8988T (cell line): Measurements from ENCODE around the gene AGMAT.

Experiments used
- DNase-seq: peaks from one replicate; pipeline ENCODE4 v3.0.0; 2011

Gene AGMAT, protein sequence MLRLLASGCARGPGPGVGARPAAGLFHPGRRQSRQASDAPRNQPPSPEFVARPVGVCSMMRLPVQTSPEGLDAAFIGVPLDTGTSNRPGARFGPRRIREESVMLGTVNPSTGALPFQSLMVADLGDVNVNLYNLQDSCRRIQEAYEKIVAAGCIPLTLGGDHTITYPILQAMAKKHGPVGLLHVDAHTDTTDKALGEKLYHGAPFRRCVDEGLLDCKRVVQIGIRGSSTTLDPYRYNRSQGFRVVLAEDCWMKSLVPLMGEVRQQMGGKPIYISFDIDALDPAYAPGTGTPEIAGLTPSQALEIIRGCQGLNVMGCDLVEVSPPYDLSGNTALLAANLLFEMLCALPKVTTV

DNA sequence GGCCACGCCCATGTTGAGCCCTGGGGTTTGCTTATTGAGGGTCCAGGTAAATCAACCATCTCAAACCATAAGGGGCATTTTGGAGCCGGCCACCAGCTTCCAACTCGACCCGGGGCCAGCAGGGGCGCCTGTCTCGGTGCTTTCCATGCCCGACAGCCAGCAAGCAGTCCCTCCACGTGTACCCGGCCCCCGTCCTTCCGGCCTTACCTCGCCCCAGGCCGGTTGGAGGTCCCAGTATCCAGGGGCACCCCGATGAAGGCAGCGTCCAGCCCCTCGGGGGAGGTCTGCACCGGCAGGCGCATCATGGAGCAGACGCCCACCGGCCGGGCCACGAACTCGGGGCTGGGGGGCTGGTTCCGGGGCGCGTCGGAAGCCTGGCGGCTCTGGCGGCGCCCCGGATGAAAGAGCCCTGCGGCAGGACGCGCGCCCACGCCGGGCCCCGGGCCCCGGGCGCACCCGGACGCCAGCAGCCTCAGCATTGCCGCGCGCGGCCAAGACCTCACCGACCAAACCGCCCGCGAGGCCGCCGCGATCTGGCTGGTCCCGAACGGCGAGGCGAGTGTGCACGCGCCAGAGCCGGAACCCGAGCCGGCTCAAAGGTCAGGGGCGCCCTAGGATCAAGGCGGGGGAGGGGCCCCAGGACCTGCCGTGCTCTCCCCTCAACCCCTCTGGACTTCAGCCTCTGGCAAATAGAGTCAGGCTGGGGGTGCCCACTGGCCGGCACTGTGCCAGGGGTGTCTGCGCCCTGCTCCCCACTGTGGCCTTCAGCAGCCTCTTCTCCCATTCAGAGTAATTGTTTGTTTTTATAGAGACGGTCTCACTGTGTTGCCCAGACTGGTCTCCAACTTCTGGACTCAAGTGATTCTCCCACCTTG lies at the start of gene AGMAT:
Gene AGMAT (minus strand): TSS at position 563 of the 875 bp plus-strand sequence. CDS start 84 bp downstream, at position 479.
- no peak for DNase-seq

DNA sequence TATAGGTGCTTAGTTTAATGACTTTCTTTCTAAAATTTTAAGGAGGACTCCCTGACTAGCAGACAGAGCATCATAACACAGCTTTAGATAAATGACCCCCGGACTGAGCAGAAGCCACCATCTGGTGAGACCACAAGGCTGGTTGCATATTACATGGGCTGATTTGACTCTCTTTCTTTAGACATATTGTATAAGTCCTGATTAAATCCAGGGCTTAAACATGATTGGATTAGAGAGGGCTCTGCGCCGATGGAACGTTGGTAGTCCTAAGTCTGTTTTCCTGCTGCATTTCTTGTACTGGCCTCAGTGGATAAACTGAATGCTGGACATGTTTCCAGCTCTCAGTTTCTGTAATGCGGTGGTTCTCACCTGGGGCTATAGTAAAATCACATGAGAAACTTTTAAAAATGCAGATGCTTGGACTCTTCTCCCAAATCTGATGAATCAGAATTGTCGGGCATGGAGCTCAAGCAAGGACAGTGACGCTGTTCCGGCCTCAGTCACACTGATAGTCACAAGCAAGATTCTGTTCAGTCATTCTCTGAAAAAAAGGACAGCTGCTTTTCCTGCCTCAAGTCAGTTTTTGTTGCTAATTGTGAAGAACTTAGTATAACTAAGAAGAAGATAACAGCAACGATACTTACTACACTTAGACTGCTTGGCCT lies 49.0 kb upstream of the AGMAT start:
- DNase-seq = no peak

DNA sequence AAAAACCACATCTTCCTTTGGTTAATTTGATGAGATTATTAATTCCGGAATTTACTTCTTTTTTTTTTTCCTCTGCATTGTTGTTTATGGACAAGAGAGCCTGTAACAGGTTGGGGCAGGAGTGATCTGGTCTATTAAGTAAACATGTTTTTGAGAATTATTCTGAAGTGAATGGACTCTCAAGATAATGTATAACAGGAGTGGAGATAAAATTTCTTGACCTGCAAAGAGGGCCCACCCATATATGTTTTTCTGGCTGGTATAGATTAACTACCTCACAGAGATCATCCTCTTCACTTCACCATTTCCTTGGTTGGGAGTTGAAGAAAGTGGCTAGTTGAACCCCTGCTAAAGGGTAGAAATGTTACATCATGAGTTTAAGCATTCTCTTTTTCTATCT lies 43.2 kb upstream of the AGMAT start:
- DNase-seq = no peak

DNA sequence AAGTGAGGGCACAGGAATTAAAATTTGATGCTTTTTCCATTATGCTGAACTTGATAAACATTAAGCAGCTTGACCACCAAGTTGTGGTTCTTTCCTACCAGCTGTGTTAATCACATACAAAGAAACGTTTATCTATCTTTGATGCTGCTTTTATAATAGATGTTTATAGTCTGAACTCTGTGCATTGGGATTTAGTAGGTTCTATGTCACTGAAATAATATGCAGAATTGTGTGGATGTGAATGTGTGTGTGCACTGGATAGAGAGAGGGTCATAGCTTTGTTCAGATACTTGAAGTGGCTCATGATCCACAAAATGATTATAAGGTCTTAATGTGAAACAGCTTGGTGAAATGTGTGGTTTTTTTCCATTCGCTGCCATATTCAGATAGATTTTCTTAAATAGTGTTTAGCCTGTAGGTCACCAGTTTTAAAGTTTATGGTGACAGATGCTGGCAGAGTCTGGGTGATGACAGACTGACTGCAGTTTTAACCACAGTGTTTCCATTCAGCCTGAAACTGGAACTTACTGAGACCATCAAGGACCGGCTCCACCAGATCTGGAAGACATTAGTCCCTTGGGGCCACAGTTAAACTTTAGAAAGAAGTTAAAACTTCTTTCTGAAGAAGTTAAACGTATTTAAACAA lies 42.6 kb upstream of the AGMAT start:
- no peak for DNase-seq

DNA sequence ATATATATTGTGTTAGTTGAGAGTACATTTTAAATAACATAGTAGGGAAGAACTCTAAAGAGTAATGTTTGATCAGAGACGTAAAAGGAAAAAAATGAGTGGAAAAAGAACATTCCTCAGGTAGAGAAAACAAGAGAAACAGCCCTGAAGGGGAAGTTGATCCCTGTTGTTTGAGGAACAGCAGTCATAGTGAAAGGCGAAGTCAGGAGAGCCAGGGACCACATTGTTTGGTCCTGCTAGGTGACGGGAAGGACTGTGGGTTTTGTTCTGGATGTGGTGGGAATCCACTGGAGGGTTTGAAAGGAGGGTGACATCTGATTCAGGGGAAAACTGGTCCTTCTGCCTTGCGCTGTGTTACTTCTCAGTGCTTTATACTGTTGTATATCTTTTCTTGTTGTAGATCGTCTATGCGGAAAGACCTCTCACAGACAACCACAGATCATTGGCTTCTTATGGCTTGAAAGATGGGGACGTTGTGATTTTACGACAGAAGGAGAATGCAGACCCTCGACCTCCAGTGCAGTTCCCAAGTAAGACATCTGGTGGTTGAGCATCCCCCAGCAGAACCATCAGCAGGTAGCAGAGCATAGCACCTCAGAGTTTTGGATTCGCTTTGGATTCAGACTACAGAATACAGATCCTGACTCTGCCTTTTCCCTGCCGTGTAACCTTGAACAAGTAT lies 41.6 kb upstream of the AGMAT start:
- no peak for DNase-seq

DNA sequence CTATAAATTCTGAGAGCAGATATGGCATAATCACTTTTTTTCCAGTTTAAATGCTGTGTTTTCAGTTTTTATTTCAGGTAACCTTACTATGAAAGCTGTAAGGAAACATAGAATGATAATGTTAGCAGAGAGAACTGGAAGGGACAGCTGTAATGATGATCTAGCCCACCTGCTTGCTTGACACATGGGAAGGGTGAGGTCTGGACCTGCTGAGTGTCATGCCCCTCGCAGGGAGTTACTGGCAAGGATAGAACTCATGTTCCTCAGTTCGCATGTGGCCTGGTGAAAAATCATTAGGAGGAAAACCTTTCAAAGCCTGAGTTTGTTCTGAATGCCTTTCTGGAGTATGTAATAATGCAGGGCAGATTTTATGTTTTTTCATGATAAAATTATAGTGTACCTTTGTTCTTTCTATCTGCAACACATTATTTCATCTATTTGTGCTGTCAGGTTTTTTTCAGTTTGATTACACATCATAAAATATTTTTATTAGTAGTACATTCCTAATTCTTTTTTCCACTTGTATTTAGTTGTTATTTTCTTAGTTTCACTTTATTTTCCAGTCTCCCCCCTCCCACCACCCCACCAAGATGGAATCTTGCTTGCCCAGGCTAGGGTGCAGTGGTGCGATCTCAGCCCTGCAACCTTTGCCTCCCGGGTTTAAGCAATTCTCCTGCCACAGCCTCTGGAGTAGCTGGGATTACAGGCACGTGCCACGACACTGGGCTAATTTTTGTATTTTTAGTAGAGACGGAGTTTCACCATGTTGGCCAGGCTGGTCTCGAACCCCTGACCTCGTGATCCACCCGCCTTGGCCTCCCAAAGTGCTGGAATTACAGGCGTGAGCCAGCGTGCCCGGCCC lies 40.4 kb upstream of the AGMAT start:
- no peak for DNase-seq

DNA sequence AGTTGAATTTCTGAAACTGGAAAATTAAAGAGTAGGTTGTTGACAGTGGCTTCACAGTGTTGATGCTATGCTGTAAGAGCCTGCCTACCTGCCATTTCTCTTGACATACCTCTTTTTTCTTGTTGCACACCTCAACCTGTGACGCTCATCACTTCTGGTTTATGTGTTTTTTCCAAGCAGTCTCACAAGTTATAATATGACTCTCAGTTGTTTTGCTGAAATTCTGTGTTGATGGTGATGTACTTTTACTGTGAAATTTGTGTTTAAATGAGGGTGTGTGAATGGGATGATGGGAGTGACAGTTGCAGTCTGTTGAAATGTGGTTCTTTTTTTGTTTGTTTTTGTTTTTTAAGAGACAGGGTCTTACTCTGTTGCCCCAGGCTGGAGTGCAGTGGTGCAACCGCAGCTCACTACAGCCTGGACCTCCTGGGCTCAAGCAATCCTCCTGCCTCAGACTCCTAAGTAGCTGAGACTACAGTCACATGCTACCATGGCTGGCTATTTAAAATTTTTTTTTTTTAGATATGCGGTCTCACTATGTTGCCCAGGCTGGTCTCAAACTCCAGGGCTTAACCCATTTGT lies 39.4 kb upstream of the AGMAT start:
- DNase-seq = no peak

DNA sequence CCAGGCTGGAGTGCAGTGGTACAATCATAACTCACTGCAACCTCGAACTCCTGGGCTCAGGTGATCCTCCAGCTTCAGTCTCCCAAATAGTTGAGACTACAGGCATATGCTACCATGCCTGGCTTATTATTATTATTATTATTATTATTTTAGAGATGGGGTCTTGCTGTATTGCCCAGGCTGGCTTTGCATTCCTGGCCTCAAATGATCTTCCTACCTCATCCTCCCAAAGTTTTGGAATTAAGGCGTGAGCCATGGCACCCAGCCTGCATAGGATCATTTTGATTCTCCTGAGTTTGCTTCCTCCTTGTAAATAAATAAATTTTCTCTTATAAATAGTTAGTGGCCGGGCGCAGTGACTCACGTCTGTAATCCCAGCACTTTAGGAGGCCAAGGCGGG lies 38.6 kb upstream of the AGMAT start:
- DNase-seq = no peak

DNA sequence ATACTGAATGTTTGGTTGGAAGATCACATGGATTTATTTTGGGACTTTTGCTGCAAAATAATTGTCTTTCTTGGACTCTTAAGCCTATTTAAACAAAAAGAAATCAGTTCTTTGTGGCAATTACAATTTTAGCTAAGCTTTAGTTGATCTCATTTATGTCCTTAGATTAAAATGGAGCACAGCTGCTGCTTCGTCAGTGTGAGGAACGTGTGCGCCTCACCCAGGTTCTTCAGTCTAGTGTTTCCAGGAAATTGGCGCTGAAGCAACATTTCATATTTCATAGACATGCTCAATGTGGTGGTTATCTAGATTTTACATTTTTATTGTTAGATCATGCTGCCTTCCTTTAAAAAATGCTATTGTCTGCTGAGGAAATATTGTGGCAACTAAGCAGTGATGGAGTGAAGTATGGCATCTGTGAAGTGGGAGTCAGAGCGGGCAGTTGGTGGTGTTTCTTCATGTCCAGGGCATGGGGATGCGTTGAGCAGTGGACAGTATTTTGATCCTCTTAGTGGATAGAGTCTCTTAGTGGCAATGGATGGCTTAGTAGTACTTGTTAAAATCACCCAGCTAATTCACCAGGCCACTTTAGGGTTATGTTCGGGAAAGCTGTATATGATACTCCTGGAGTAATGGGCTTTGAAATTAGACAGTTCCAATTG lies 38.0 kb upstream of the AGMAT start:
- DNase-seq = no peak

DNA sequence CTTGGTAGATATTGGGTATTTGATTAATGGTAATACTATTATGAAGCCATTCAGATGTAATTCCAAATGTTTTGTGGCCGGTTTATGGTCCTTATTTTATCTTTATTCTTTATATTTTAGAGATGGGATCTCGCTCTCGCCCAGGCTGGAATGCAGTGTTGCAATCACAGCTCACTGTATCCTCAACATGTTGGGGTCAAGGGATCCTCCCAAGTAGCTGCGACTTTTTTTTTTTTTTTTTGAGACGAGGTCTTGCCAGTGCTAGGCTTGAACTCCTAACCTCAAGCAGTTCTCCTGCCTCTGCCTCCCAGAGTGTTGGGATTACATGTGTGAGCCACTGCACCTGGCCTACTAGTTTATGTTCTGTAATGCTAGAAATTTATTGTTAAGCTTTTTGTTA lies 37.1 kb upstream of the AGMAT start:
- no peak for DNase-seq

DNA sequence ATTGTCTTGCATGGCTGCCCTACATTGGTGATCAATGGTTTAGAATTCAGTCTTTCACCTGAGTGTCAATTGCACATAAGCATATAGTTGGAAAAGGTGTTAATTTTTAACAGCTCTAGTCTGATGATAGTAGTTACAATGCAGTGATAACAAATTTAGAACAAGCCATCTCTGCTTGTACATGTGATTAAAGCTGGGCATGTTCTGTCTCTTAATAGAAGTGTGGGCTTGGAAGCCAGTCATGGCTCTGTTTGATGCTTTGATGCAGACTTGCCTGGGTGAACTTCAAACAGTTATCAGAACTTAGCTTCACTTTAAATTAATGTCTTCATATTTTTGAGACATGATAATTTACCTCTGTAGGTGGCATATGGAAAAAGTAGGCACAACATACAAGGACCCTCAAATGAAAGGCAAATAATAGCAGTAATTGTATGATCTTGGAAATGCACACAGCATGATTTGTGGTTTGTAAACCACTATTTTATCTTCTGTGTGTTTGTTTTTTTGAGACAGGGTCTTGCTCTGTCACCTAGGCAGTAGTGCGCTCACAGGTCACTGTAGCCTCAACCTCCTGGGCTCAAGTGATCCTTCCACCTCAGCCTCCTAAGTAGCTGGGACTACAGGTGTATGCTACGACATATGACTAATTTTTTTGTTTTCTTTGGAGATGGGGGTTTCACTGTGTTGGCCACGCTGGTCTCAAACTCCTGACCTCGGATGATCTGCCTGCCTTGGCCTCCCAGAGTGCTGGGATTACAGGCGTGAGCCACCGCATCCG lies 36.2 kb upstream of the AGMAT start:
- DNase-seq = no peak

DNA sequence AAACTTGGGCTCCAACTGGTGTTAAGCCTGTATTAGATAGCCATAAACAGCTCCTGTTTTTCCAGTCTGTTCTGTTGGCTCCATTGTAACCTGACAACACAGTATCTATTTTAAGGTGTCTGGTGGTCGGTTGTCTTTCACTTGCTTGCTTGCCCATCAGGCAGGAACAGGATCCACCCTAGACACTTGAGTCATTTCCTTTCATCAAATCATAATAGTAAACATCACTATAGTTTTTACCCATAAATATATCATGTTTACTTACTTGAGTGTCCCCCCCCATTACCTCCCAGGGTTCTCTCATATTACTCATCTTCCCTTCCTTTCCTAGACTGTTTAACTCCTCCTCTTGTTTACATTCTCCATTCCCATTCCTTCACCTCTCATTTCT lies 35.3 kb upstream of the AGMAT start:
- DNase-seq = no peak

DNA sequence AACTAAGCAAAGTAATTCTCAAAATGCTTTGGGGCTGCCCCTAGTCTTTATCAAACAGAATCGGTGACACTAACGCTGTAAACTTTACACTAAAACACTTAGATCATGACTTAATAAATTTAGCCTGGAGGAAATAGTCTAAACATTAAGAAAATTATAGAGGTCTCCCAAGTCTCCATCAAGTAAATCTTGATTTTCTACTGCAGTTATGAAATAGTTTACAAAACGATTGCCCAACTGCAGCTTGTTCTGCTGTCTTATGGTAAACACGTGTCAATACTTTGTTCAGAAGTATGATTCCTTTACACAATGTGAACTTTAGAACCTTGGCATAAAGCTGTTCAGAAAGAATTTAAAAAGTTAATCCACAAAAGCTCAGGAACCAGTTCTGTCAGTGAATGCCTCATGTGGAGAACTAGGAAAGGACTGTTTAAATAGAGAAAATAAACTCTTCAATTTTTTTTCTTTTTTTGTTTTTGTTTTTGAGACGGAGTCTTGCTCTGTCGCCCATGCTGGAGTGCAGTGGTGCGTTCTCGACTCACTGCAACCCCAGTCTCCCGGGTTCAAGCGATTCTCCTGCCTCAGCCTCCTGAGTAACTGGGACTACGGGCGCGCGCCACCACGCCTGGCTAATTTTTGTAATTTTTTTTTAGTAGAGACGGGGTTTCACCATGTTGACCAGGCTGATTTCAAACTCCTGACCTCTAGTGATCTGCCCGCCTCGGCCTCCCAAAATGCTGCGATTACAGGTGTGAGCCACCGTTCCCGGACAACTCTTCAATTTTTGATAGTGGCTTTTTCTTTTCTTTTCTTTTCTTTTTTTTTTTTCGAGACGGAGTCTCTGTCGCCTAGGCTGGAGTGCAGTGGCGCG lies 34.0 kb upstream of the AGMAT start:
- no peak for DNase-seq

DNA sequence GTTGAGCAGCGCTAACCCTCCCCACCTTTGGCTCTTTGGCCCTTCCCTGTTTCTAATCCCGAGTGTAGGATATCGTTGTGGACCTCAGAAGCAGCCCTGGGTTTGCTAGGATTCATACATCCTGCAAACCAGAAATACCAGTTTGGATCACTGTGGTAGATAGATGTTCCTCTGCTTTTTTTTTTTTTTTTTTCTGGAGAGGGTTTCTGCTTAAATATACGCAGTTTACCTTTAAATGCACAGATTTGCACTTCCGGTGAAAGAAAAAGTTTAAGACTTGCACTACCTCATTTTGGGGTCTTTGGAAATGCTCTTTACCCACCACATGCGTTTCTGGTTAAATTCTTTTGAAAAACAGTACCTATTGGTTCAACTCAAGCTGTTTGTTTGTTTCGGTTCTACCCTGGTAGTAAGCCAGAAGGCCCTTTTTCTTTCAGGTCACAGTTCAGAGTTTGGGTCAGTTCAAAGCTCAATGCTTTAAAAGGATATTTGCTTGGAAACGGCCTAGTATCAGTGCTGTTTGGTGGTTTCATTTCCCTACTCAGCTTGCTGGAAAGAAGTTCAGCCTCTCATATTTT lies 33.3 kb upstream of the AGMAT start:
- DNase-seq = no peak

DNA sequence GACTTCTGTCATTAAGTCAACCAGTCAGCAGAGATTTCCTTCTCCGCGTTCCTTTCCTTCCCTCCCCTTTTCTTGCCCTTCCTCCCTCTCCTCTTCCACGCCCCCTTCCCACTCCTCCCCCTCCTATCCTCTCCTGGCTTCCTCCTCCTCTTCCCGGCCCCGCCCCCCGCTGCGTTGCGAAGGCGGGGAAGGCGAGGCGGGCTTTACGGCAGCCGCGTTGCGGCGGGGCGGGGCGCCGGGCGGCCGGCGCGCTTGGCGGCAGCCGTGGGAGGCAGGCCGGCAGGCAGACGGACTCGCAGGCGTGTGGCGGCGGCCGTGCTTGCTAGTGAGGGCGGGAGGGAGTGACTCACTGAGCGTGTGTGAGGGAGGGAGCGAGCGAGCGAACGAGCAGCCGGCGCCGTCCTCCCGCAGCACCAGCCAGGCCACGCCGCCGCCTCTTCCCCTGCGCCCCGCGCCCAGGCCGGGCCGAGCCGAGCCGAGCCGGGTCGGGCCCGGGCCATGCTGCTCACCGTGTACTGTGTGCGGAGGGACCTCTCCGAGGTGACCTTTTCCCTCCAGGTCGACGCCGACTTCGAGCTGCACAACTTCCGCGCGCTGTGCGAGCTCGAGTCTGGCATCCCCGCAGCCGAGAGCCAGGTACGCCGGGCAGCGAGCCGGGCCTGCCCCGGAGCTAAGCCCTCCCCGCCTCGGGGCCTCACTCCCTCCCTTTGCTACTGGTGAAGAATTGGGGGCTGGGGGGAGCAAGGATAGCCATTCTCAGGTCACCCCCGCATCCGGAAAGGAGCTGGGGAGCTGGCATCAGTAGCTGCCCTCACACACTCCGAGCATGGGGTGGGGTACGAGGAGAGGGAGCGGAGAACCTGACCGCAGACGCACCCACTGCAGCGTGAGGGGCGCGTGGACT lies 32.6 kb upstream of the AGMAT start, which contains the start of gene DDI2:
Gene DDI2 (plus strand): TSS at position 286 of the 904 bp plus-strand sequence. CDS start 213 bp downstream, at position 499.
- DNase-seq = peak; percentile 65

DNA sequence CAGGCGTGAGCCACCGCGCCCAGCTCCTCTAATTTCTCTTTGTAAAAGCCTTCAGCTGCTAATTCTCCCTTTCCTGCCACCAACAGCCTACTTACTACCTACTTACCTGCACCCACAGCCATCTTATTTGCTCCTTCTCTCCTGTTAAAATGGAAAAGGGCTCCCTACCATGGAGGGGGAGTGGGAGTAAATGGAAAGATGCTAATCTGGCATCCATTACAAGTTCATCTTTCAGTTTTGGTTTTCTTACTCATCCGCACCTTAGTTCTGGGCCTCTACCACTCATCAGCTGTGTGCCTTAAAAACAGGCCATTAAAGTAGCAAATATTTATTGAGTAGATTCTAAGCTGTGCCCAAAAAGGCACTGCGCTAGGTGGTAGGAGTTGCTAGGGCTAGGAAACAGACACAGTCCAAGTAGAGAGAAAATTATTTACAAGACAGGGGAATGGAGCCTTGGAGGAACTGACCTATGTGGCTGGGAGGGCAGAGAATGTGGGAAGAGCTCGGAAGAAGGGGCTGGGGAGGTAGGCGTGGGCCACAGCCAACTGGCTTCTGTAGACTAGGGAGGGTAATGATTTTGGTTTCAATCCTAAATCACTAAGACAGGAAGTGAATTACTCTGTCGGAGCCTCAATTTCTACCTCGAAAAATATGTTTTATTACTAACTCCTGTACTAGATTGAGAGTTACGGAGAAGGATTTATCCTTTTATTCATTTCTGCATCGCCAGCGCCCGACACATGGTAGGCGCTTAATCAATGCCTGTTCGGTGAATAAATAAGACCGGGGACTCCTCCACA lies 31.7 kb upstream of the AGMAT start:
- DNase-seq = no peak
